Type B pancreatic cell (in vitro differentiated cells): ENCODE measurements around the gene DNAH7. TPM values are rescaled to one million over a fixed set of nuclear protein-coding genes. Genes with fewer than 3 reads are reported as not detected.
A peak's percentile ranks its signal among the peaks of the same experiment; 100 is the strongest.

Source experiments
- DNase-seq: peaks from one replicate; pipeline ENCODE4 v3.0.0; 2021; ENCODE audit warnings: mixed read lengths; ENCODE audit not compliant: unreplicated experiment; ENCODE audit errors: extremely low spot score
- H3K27ac Mint-ChIP-seq: 2 replicates; pipeline ENCODE4 v1.8.0; 2021; ENCODE audit warnings: mild to moderate bottlenecking, mixed read lengths
- H3K27me3 Mint-ChIP-seq: 2 replicates; pipeline ENCODE4 v1.8.0; 2021; ENCODE audit warnings: mixed read lengths
- H3K36me3 Mint-ChIP-seq: 2 replicates; pipeline ENCODE4 v1.8.0; 2021; ENCODE audit warnings: mixed read lengths
- H3K4me1 Mint-ChIP-seq: one replicate; pipeline ENCODE4 v1.8.0; 2021; ENCODE audit warnings: mixed read lengths; ENCODE audit not compliant: unreplicated experiment
- H3K4me3 Mint-ChIP-seq: 2 replicates; pipeline ENCODE4 v1.8.0; 2021; ENCODE audit warnings: mild to moderate bottlenecking, mixed read lengths
- H3K9me3 Mint-ChIP-seq: 2 replicates; pipeline ENCODE4 v1.8.0; 2021; ENCODE audit warnings: mixed read lengths
- CTCF ChIP-seq: fragments of 200-600 bp; sonication (generic); conservative IDR thresholded peaks from 2 replicates; pipeline ENCODE4 v1.5.0; 2021; ENCODE audit warnings: antibody characterized with exemption, mild to moderate bottlenecking
- long read RNA-seq: library from polyadenylated mRNA; unstranded; transcript quantifications from one replicate; pipeline ENCODE4 v2.0.0, GENCODE V29; 2020
- total RNA-seq: library from RNA; stranded (reverse); gene quantifications from 2 replicates; pipeline ENCODE4 v1.2.1, GENCODE V29; 2021; ENCODE audit warnings: low replicate concordance

DNAH7 gene
- total RNA-seq: 1.4 and 7.5 TPM in 2 replicates
- long read RNA-seq: 0 reads

- peak; percentile 94 for TF ChIP-seq CTCF
- Mint-ChIP-seq H3K4me1 (peaks cover 6% of the 10 kb centered on the region), H3K27ac (peak within 1 kb of the TSS; percentile 95), H3K36me3 (no peaks in the 10 kb centered on the region), H3K9me3 (no peaks in the 10 kb centered on the region), H3K4me3 (peak within 1 kb of the TSS; percentile 97), H3K27me3 (peaks cover 7% of the 10 kb centered on the region)
- DNase-seq: peak; percentile 89
Observed at GRCh38 chr2:196068271-196069209, at the start of gene DNAH7. Gene DNAH7 (minus strand): TSS chr2:196068837. CDS start chr2:196068711, 126 bp downstream.

GRCh38 chr2:196117214-196117705 is 48.6 kb upstream of the DNAH7 start:
- DNase-seq: no peak
- Mint-ChIP-seq H3K4me3 (no peak overlapping the region), H3K4me1 (peaks cover 15% of the 10 kb centered on the region), H3K27ac (no peak overlapping the region), H3K27me3 (no peaks in the 10 kb centered on the region), H3K36me3 (no peaks in the 10 kb centered on the region), H3K9me3 (no peaks in the 10 kb centered on the region)
- no peak for TF ChIP-seq CTCF

GRCh38 chr2:196113061-196113974 is 44.7 kb upstream of the DNAH7 start:
- Mint-ChIP-seq H3K9me3 (no peaks in the 10 kb centered on the region), H3K4me1 (peaks cover 15% of the 10 kb centered on the region)
- no peak for DNase-seq

DNA sequence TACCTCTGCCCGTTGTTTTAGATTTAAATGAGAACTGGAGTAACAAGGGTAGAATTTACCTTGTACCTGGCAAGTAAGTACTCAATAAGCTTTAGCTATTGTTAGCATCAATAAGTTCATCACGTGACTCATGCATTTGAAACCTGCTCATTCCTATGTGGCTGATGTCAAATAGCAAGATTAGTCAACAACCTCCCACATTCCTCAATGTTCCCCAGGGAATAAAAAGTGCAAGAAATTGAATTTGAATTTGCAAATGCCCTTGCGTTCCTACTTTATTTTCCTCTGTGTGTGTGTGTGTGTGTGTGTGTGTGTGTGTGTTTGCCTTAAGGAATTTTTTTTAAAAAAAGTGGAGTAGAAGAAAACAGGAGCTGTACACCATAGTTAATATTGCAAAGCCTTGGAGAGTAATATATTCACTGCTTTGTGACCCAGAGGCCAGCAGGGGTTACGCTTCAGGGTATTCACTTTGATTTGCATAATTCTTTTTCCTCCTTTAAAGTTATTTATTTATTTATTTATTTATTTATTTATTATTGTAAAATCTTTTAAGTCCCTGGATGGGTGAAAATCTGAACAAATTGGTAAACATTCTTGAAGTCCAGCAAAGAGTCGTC is 43.9 kb upstream of the DNAH7 start:
- H3K4me3 Mint-ChIP-seq: no peak overlapping the region

More at GRCh38 chr2:196113061-196113974, 44.7 kb upstream of the DNAH7 start:
- Mint-ChIP-seq H3K4me3 (peak overlapping the region; percentile 14), H3K27ac (peak overlapping the region; percentile 43), H3K36me3 (no peaks in the 10 kb centered on the region), H3K27me3 (no peaks in the 10 kb centered on the region)
- no peak for TF ChIP-seq CTCF

More for the DNA sequence above, 43.9 kb upstream of the DNAH7 start:
- H3K36me3 Mint-ChIP-seq: no peaks in the 10 kb centered on the region
- H3K27me3 Mint-ChIP-seq: no peaks in the 10 kb centered on the region
- H3K4me1 Mint-ChIP-seq: peaks cover 15% of the 10 kb centered on the region
- no peak for DNase-seq
- no peaks in the 10 kb centered on the region for H3K9me3 Mint-ChIP-seq
- TF ChIP-seq CTCF: no peak
- no peak overlapping the region for H3K27ac Mint-ChIP-seq
